Activated T-cell treated with anti-CD3 and anti-CD28 coated beads, Interleukin-2, amount 50 U/mL, for 1 hour (primary cell): ENCODE measurements around the gene PLPP3.

Source experiments
- DNase-seq: peaks from one replicate; pipeline ENCODE4 v3.0.0-alpha.2; 2020

PLPP3 gene

DNA sequence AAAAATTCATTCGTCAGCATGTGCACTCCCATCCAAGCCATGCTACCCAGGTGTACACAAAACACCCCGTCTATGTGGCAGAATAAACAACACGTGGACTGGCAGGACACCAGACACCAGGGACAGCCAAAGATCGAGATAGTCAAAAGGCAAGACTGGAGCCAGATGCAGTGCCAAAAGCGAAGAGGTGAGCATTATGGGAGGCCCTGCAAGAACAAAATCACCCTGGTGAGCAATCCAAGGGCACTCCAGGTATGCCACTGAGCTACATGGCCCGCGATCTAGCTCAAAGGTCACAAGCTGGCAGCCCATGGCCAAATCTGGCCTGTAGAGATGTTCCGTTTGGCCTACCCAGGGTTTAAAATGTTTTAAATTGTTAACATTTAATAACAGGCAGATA, 33.7 kb downstream of the PLPP3 start:
- no peak for DNase-seq

- DNase-seq: no peak
These were observed 35.4 kb downstream of the PLPP3 start for GRCh38 chr1:56543783-56544612.

DNA sequence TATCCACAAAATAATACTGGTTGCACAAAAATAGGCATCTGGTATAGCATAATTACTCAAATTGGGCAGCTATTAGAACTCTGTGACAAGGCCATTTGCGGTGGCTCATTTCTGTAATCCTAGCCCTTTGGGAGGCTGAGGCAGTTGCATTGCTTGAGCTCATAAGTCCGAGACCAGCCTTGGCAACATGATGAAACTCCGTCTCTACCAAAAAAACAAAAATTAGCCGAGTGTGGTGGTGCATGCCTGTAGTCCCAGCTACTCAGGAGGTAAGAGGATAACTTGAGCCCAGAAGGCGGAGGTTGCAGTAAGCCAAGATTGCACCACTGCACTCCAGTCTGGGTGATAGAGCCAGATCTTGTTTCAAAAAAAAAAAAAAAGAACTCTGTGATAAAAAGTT, 36.7 kb downstream of the PLPP3 start:
- DNase-seq: no peak

- no peak for DNase-seq
These were observed 38.0 kb downstream of the PLPP3 start for GRCh38 chr1:56541408-56541807.

DNA sequence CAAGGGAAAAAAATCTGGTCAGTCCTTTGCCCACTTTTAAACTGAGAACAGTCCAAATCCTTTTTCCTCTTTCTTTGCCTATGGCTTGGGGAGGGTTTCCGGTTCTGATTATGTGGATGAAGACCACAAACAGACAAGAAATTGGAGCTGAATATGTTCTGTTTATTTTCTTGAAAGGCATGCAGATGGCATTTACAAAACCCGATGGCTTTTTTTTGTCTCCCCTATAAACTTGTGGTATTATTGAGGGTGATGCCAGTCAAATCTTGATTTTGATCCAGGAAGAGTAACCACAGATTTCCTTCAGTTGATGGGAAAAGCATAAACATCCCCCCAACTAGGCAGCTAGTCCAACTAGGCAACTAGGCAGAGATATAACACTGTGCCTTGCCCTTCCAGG, 38.9 kb downstream of the PLPP3 start:
- DNase-seq: no peak

- no peak for DNase-seq
These were observed 39.8 kb downstream of the PLPP3 start for GRCh38 chr1:56539520-56539931.

DNA sequence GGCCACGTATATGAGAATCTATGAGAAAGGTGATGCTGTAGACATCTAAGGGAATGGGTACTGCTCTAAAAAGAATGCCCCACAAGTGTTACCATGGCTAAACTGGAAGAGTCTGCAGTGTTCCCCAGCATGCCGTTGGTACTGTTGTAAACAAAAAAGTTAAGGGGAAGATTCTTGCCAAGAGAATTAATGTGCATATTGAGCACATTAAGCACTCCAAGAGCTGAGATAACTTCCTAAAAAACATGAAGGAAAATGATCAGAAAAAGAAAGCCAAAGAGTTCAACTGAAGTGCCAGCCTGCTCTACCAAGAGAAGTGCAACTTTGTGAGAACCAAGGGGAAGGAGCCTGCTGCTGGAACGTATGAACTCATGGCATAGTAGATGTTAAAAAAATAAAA, 40.8 kb downstream of the PLPP3 start:
- DNase-seq: no peak

DNA sequence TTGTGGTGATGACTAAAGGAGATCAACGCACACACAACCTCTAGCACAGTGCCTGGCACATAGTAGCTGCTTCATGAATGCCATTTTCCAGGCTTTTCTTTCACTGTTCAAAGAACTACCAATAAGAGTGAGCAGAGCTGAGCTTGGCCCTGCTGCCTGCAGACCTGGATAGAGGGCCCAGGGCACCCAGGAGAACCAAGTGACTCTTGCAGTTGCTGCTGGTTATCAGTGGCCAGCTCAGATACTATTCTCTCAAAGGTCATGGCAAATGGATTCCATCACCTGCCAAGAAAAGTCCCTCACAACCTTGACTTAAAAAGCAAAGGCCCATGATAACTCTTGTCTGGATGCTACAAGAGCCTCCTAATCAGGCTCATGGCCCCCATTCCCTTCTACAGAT, 41.7 kb downstream of the PLPP3 start:
- DNase-seq: no peak

DNA sequence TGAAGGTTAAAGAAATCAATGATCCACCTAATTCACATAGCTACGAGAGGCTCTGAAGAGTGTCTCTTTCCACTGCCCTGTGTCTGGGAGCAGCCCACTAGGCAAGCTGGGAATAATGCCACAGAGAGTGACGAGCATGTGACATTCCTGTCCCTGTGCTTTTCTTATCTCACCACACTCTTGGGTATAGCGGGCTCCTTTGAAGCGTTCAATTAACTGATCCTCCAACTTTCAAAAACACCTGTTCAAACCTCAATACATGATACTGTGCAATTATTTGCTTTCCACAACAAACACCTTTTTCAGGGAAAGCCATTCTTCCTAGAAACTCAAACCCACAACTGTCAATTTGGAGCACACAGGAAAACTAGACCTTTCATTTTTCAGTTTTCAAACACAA, 43.4 kb downstream of the PLPP3 start:
- no peak for DNase-seq

- DNase-seq: no peak
These were observed 44.0 kb downstream of the PLPP3 start for GRCh38 chr1:56535362-56535761.

GRCh38 chr1:56534130-56534651, 45.2 kb downstream of the PLPP3 start:
- no peak for DNase-seq

DNA sequence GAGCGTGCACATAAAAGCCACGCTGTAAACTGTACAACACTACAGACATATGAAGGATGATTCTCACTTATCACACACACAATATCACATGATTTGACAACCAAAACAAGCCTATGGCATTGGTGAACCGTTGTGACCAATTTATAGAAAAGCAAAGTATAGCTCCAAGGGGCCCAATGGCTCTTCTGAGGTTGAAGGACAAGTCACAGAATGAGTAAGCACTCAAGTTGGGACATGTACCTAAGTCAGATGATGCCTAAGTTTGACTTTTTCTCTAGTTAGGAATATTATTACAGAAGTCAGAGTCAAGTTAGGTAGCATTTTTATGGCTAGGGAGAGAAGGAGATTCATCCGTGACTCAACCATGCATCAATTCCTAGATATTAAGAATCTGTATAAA, 45.7 kb downstream of the PLPP3 start:
- DNase-seq: no peak

DNA sequence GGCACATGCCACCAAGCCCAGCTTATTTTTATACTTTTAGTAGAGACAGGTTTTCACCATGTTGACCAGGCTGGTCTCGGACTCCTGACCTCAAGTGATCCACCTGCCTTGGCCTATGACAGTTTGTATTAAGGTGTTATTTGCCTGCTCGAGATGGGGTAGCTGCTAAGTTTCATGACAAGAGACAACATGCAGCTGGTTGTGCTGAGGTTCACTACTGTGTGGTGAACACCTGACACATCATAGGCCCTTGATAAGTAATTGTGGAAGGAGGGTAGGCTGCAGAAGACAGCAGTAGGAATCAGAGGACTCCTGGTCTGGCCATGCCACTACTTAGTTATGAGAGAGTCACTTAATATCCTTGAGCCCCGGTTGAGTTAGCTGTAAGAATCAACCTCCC, 46.2 kb downstream of the PLPP3 start:
- no peak for DNase-seq

DNA sequence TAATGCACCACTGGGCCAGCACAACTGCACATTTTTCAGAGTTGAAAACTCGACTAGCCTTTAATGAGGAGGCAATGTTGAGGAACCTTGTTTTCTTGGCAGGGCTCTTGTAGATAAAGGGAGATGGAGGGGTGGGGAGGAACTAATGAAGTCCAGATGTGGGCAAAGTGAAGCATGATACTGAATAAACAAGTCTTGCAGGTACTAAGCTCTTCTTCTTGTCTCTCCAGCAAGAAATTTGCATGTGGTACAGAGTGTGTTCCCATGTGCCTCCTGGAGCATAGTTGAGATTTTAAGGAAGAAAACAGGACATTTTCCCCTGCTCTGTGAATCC, 47.0 kb downstream of the PLPP3 start:
- no peak for DNase-seq

GRCh38 chr1:56531624-56532349, 47.6 kb downstream of the PLPP3 start:
- DNase-seq: no peak

DNA sequence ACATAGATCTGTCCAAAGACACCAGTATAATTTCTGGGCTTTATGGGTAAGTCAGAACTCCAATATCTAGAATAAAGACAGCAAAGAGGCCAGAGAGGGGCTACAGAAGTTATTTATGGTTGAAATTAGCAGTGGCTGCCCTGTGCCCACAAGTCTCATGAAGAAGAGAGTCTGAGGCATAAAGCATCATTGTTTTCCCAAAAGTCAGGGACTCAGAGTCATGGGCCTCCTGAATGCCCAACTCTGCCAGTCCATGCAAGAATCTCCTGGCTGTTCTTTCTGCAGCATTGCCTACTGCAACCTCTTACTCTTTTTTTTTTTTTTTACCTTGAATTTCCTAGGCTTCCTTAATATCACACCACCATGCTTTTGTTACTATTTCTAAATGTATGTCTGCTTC, 49.6 kb downstream of the PLPP3 start:
- no peak for DNase-seq

- no peak for DNase-seq
These were observed 51.6 kb downstream of the PLPP3 start for GRCh38 chr1:56527548-56528302.

- no peak for DNase-seq
These were observed 52.7 kb downstream of the PLPP3 start for GRCh38 chr1:56526571-56527174.

GRCh38 chr1:56525489-56526041, 53.8 kb downstream of the PLPP3 start:
- no peak for DNase-seq

DNA sequence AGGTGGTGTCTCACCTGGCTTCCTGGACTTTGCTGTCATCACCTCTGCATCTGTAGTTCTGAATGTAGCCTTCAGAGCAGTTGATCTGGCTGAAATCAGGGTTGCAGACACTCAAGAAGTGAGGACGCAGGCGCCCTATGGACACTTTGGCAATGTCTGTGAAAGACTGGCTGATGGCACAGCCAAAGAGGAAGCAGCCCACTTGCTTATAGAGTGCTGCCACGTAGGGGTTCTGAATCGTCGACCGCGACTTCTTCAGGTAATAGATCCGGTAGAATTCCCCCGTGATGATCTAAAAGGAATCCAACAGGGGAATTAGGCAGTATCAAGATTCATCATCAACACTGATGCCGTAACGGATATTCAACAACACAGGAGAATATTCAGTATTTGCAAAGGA, 55.1 kb downstream of the PLPP3 start:
- no peak for DNase-seq

DNA sequence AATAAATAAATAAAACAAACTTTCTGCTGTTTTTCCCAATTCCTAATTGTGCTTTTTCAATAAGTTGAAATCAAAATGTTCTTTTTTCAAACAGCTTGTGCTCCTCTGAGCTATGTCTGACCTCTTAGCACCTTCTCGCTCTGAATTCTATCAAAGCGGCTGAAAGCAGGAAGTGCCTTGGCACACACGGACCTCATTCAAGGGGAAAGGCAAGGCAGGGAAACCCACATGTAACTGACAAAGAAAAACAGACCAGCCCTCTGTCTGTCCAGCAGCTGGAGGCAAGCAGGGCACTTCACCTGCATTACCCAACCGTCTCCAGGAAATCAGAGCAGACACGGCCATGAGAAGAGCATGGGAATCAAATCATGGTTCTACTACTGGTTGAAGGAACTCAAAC, 56.7 kb downstream of the PLPP3 start:
- DNase-seq: no peak

GRCh38 chr1:56520016-56520601, 59.3 kb downstream of the PLPP3 start:
- no peak for DNase-seq
